ENCODE data around the gene GBP2.

DNA sequence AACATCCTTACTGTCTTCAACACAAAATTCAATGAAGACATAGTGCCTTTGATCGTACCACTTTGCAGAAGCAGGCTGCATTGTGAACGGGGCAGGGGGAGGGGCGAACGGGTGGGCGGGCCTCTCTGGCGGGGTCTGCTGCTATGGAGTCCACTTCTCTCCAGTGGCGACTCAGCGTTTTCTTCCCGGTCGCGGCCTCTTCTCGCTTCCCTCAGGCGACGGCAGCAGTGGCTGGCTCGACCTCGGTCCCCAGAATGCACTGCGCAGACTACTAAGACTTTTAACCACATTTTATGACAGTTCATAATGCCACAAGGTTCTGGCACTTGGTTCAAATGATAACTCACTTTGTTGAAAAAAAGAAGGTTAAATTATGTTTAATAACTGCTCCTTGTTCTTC is 21.2 kb downstream of the GBP2 start:
- TF ChIP-seq, protein P1, sequence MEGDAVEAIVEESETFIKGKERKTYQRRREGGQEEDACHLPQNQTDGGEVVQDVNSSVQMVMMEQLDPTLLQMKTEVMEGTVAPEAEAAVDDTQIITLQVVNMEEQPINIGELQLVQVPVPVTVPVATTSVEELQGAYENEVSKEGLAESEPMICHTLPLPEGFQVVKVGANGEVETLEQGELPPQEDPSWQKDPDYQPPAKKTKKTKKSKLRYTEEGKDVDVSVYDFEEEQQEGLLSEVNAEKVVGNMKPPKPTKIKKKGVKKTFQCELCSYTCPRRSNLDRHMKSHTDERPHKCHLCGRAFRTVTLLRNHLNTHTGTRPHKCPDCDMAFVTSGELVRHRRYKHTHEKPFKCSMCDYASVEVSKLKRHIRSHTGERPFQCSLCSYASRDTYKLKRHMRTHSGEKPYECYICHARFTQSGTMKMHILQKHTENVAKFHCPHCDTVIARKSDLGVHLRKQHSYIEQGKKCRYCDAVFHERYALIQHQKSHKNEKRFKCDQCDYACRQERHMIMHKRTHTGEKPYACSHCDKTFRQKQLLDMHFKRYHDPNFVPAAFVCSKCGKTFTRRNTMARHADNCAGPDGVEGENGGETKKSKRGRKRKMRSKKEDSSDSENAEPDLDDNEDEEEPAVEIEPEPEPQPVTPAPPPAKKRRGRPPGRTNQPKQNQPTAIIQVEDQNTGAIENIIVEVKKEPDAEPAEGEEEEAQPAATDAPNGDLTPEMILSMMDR (IDR thresholded peaks at IDR 0.05) = no peak
- TF ChIP-seq POLR2A (IDR thresholded peaks at IDR 0.05) = no peak

All from testis (tissue), 2 donors.